K562 (cell line): ENCODE measurements around the gene ARFRP1. TPM values are rescaled to one million over a fixed set of nuclear protein-coding genes. Genes with fewer than 3 reads are reported as not detected.
A peak's percentile ranks its signal among the peaks of the same experiment; 100 is the strongest.

Source experiments
- ATAC-seq: fragments of 200-7000 bp; cut with Tn5 transposase; 3 replicates; pipeline ENCODE4 v1.9.1; 2020; ENCODE audit warnings: moderate library complexity
- BruUV-seq: library from RNA; stranded (reverse); fragments of 400-500 nt; replicated peaks from 2 replicates; lab custom pipeline; 2021; lab: Mats Ljungman, UMichigan
- CTCF ChIA-PET: fragments of 300-600 bp; formaldehyde crosslinking; extraction: SDS; loops from one replicate; lab custom pipeline; 2021; ENCODE audit warnings: low intra/inter-chr PET ratio; lab: Yijun Ruan, JAX
- POLR2A ChIA-PET: fragments of 300-600, 350-650 bp; sonication (Branson Sonifier 250); formaldehyde crosslinking; extraction: SDS; loops from one replicate; lab custom pipeline; 2021; ENCODE audit warnings: antibody characterized with exemption, inconsistent platforms; lab: Yijun Ruan, JAX
- DNase-seq, 4 experiments: peaks; one replicate each; pipeline versions ENCODE4 v3.0.0 to v3.0.0-alpha.2; 2011 to 2018; ENCODE audit warnings: low spot score in 3 of 4, mixed read lengths in 3 of 4; ENCODE audit errors: extremely low read depth in 1 of 4
- FAIRE-seq: peaks from 2 replicates; lab custom pipeline; 2011; peaks lifted over from hg19 to GRCh38; lab: Jason Lieb, UNC
- H2AFZ ChIP-seq: 2 replicates; pipeline ENCODE4 v1.6.0; 2011; ENCODE audit warnings: low read depth, low read length, control low read depth, inconsistent platforms
- H3K27ac ChIP-seq: fragments of 200-600 bp; 3 replicates; pipeline ENCODE4 v1.8.0; 2011; ENCODE audit warnings: low read depth, mild to moderate bottlenecking, control low read depth, inconsistent platforms, low read length, moderate library complexity, mixed read lengths; ENCODE audit errors: extremely low read depth
- H3K27me3 ChIP-seq, 2 experiments: fragments of 300-600 bp in 1 of 2; 2 replicates in 1 of 2; 3 replicates in 1 of 2; pipeline versions ENCODE4 v1.6.0 to v1.8.0; 2011; ENCODE audit warnings: inconsistent platforms in 2 of 2, low read length in 2 of 2, mild to moderate bottlenecking in 1 of 2, mixed read lengths in 1 of 2, moderate library complexity in 1 of 2; ENCODE audit not compliant: control insufficient read depth in 2 of 2, insufficient read depth in 2 of 2
- H3K36me3 ChIP-seq: fragments of 300-600 bp; 3 replicates; pipeline ENCODE4 v1.8.0; 2011; ENCODE audit warnings: mild to moderate bottlenecking, low read length, inconsistent platforms; ENCODE audit not compliant: control insufficient read depth, insufficient read depth
- H3K4me1 ChIP-seq, 2 experiments: fragments of 200-600 bp in 1 of 2; replicated peaks in 1 of 2; 2 replicates in 1 of 2; 3 replicates in 1 of 2; pipeline versions ENCODE4 v1.5.1 to v1.8.0; 2011; ENCODE audit warnings: inconsistent platforms in 2 of 2, low read length in 2 of 2, mild to moderate bottlenecking in 1 of 2, mixed read lengths in 1 of 2, moderate library complexity in 1 of 2; ENCODE audit not compliant: control insufficient read depth in 2 of 2, insufficient read depth in 2 of 2
- H3K4me2 ChIP-seq: 2 replicates; pipeline ENCODE4 v1.6.1; 2011; ENCODE audit warnings: low read length, control low read depth, inconsistent platforms, mixed read lengths; ENCODE audit not compliant: insufficient read depth
- H3K4me3 ChIP-seq: fragments of 200-600 bp; sonication (generic), shearing (Covaris generic); 2 replicates; pipeline ENCODE4 v1.5.1; 2016; ENCODE audit warnings: control low read depth, inconsistent platforms
- H3K79me2 ChIP-seq: fragments of 200-600 bp; 3 replicates; pipeline ENCODE4 v1.8.0; 2011; ENCODE audit warnings: low read length, inconsistent platforms; ENCODE audit not compliant: control insufficient read depth, insufficient read depth
- H3K9ac ChIP-seq, 2 experiments: 2 replicates each; pipeline versions ENCODE4 v1.6.0 to v1.6.1; 2011; ENCODE audit warnings: low read depth in 2 of 2, low read length in 2 of 2, control low read depth in 1 of 2, inconsistent platforms in 1 of 2, mild to moderate bottlenecking in 1 of 2, mixed read lengths in 1 of 2; ENCODE audit not compliant: insufficient read depth in 1 of 2
- H3K9me1 ChIP-seq: one replicate; pipeline ENCODE4 v1.6.0; 2011; ENCODE audit warnings: inconsistent platforms, mild to moderate bottlenecking, low read length, moderate library complexity; ENCODE audit not compliant: control insufficient read depth, insufficient read depth
- H3K9me3 ChIP-seq: replicated peaks from 2 replicates; pipeline ENCODE4 v1.5.1; 2011; ENCODE audit warnings: low read depth, low read length, inconsistent platforms; ENCODE audit not compliant: control insufficient read depth, insufficient read depth
- H4K20me1 ChIP-seq: replicated peaks from 2 replicates; pipeline ENCODE4 v1.6.1; 2011; ENCODE audit warnings: low read length, inconsistent platforms, mixed read lengths; ENCODE audit not compliant: control insufficient read depth, insufficient read depth
- ATF2 ChIP-seq: sonication (generic); formaldehyde crosslinking; IDR thresholded peaks from 2 replicates; pipeline ENCODE4 v1.8.1; 2022; ENCODE audit warnings: missing genetic modification reagents
- CBFA2T2 ChIP-seq: fragments of 450-650 bp; conservative IDR thresholded peaks from 2 replicates; pipeline ENCODE4 v1.6.1; 2017; ENCODE audit warnings: mild to moderate bottlenecking
- CBFA2T3 ChIP-seq: fragments of 450-650 bp; IDR thresholded peaks from 2 replicates; pipeline ENCODE4 v1.6.1; 2017
- DPF2 ChIP-seq: fragments of 450-650 bp; IDR thresholded peaks from 2 replicates; pipeline ENCODE4 v1.6.1; 2016
- ETV5 ChIP-seq: sonication (generic); formaldehyde crosslinking; IDR thresholded peaks from 2 replicates; pipeline ENCODE4 v1.4.0; 2020; ENCODE audit warnings: low read depth, mild to moderate bottlenecking, missing genetic modification reagents
- FOXA1 ChIP-seq: fragments of 450-650 bp; IDR thresholded peaks from 2 replicates; pipeline ENCODE4 v1.6.1; 2016; ENCODE audit warnings: mild to moderate bottlenecking, borderline replicate concordance
- IRF2 ChIP-seq: sonication (generic); formaldehyde crosslinking; IDR thresholded peaks from 2 replicates; pipeline ENCODE4 v1.8.1; 2022; ENCODE audit warnings: mild to moderate bottlenecking, missing genetic modification reagents
- NFE2 ChIP-seq: IDR thresholded peaks from 2 replicates; pipeline ENCODE4 v1.6.1; 2014; ENCODE audit warnings: antibody characterized with exemption, low read depth
- POLR2A ChIP-seq: fragments of 450-650 bp; conservative IDR thresholded peaks from 2 replicates; pipeline ENCODE4 v1.6.1; 2016
- POLR2AphosphoS5 ChIP-seq: IDR thresholded peaks from 2 replicates; pipeline ENCODE4 v1.6.1; 2011; ENCODE audit warnings: mild to moderate bottlenecking, low read depth, low read length, moderate library complexity; ENCODE audit not compliant: control insufficient read depth, insufficient read depth
- RBM25 ChIP-seq: fragments of 200-400 bp; formaldehyde crosslinking; IDR thresholded peaks from 2 replicates; pipeline ENCODE4 v1.6.1; 2018; ENCODE audit warnings: low read length, low read depth, moderate library complexity; ENCODE audit not compliant: severe bottlenecking
- SMARCA4 ChIP-seq: fragments of 450-650 bp; IDR thresholded peaks from 2 replicates; pipeline ENCODE4 v1.6.1; 2016
- SMARCE1 ChIP-seq: fragments of 450-650 bp; IDR thresholded peaks from 2 replicates; pipeline ENCODE4 v1.7.1; 2016; ENCODE audit warnings: mild to moderate bottlenecking
- TFAP4 ChIP-seq: sonication (generic); formaldehyde crosslinking; IDR thresholded peaks from 2 replicates; pipeline ENCODE4 v1.8.0; 2022; ENCODE audit warnings: missing genetic modification reagents, mild to moderate bottlenecking, moderate library complexity, borderline replicate concordance
- THRB ChIP-seq: fragments of 450-650 bp; formaldehyde crosslinking; conservative IDR thresholded peaks from 2 replicates; pipeline ENCODE4 v1.4.0; 2022; ENCODE audit warnings: mild to moderate bottlenecking, missing genetic modification characterization
- ZBED1 ChIP-seq: IDR thresholded peaks from 2 replicates; pipeline ENCODE4 v1.6.1; 2014
- ZBTB34 ChIP-seq: fragments of 250-450 bp; sonication (Bioruptor Pico); IDR thresholded peaks from 2 replicates; pipeline ENCODE4 v1.8.0; 2021; ENCODE audit warnings: mild to moderate bottlenecking, moderate library complexity
- ZFX ChIP-seq: sonication (generic); formaldehyde crosslinking; IDR thresholded peaks from 2 replicates; pipeline ENCODE4 v1.8.0; 2022; ENCODE audit warnings: mild to moderate bottlenecking, missing genetic modification reagents, moderate library complexity
- ZNF143 ChIP-seq: sonication (generic); formaldehyde crosslinking; IDR thresholded peaks from 2 replicates; pipeline ENCODE4 v1.9.0; 2022; ENCODE audit warnings: mild to moderate bottlenecking, missing genetic modification reagents
- WGBS: fragments of 100-300 bp; shearing (Covaris generic); methylation state at CpG from one replicate; pipeline ENCODE4 v1.1.6; 2016; ENCODE audit warnings: low coverage, mixed read lengths; ENCODE audit not compliant: insufficient coverage; ENCODE audit errors: missing lambda C conversion rate; 5-methylcytosine and 5-hydroxymethylcytosine counted together
- in situ Hi-C: fragments of 300-500 bp; cut with MboI; formaldehyde crosslinking; loops from 4 replicates; pipeline ENCODE4 v1.15.0; 2018; ENCODE audit warnings: inconsistent platforms, mixed read lengths
- intact Hi-C: fragments of 100-400 bp; cut with micrococcal nuclease; formaldehyde crosslinking; loops from 2 replicates; pipeline ENCODE4 v1.14.2; 2022
- polyA plus RNA-seq, 8 experiments: library from polyadenylated mRNA; depleted of rRNA in 4 of 8; stranded (reverse) in 5 of 8; unstranded in 3 of 8; fragments of >200 nt; fragmentation: Nextera tagmentation in 2 of 8; fragmentation: Illumina TruSeq in 1 of 8; extraction: Ambion mirVana in 2 of 8; extraction: Trizol in 1 of 8; gene quantifications; 2 replicates each; pipeline versions ENCODE4 v1.2.1 to v1.2.3, GENCODE V29; 2011 to 2014; ENCODE audit warnings: inconsistent platforms in 1 of 8, missing spikeins in 1 of 8
- total RNA-seq, 7 experiments: library from RNA; depleted of rRNA in 6 of 7; stranded (reverse); fragments of >200 nt in 6 of 7; fragmentation: Illumina TruSeq in 2 of 7; extraction: Trizol in 2 of 7; gene quantifications; 2 replicates each; pipeline versions ENCODE4 v1.2.1 to v1.2.3, GENCODE V29; 2011 to 2021; ENCODE audit warnings: low replicate concordance in 1 of 7

ARFRP1 gene
- total and polyA plus RNA-seq, 9 of the 15 experiments (the other 6 are each of a cell fraction or from before 2014, with no cell fraction given), result 2.2 to 78.9 (median 37.3) TPM

GRCh38 chr20:63698739-63699465 lies 8.9 kb downstream of the ARFRP1 start:
- ChIA-PET POLR2A (interaction anchor here (0.6 to 3.1 kb wide), 6 partner anchors 9 to 262 kb away, joined by 3 to 27 read pairs (median 3); partner anchors contain the start of genes ARFRP1, TPD52L2 and ZGPAT), CTCF (no interaction called here)
- H3K9me1 ChIP-seq, result no peaks in the 10 kb centered on the region
- no peaks in the 10 kb centered on the region; the same call in 1 of the 2 replicates for H4K20me1 ChIP-seq
- peaks cover 9 to 92% of the 10 kb centered on the region in 2 experiments for H3K4me1 ChIP-seq
- H2AFZ ChIP-seq, result no peak overlapping the region
- FAIRE-seq, result no peak
- peak in 3 of 4 experiments; percentile 54 to 62 (median 56) for DNase-seq
- WGBS, result 47% methylated on average over 18 of the region's 19 CpGs
- BruUV-seq, result no TSS peak
- no peak overlapping the region for H3K4me3 ChIP-seq
- in situ Hi-C loops, result no loop called here
- H3K27me3 ChIP-seq, result no peaks in the 10 kb centered on the region
- H3K79me2 ChIP-seq, result no peaks in the 10 kb centered on the region
- peaks cover 28% of the 10 kb centered on the region; the same call in 2 of the 3 replicates for H3K36me3 ChIP-seq
- intact Hi-C loops, result no loop called here
- peak overlapping the region; percentile 15 to 84; a peak in 3 of 4 replicates for H3K9ac ChIP-seq
- ATAC-seq, result peak; percentile 16
- H3K27ac ChIP-seq, result peak overlapping the region; percentile 61
- H3K4me2 ChIP-seq, result no peak overlapping the region
- H3K9me3 ChIP-seq, result no peaks in the 10 kb centered on the region
- TF ChIP-seq IRF2 (no peak), CBFA2T3 (peak; percentile 21; the same call in 1 of the 2 replicates), ZNF143 (CRISPR knock-in tag) (no peak), POLR2AphosphoS5 (peak; percentile 26; the same call in 1 of the 2 replicates), POLR2A (peak; percentile 60), THRB (CRISPR knock-in tag) (peak; percentile 50; the same call in 1 of the 2 replicates), CBFA2T2 (0 out of 2 replicates have a peak, but pooled peaks have one; percentile 15), ETV5 (CRISPR knock-in tag) (no peak), ZFX (peak; percentile 3; the same call in 1 of the 2 replicates), ZBED1 (0 out of 2 replicates have a peak, but pooled peaks have one; percentile 57), NFE2 (peak; percentile 7; the same call in 1 of the 2 replicates), RBM25 (no peak), SMARCA4 (0 out of 2 replicates have a peak, but pooled peaks have one; percentile 19), DPF2 (peak; percentile 55; the same call in 1 of the 2 replicates), SMARCE1 (peak; percentile 59; the same call in 1 of the 2 replicates), TFAP4 (CRISPR knock-in tag) (peak; percentile 57; the same call in 1 of the 2 replicates), FOXA1 (no peak), ATF2 (no peak), ZBTB34 (no peak)
